Measurements from ENCODE around the gene DISP2.

Gene DISP2

GRCh38 chr15:40425681-40426080 lies 67.7 kb downstream of the DISP2 start (continued):
- TF ChIP-seq ZNF513 (tag by site-specific recombination; IDR thresholded peaks at IDR 0.05) (no peak), ZNF169 (tag by site-specific recombination; IDR thresholded peaks at IDR 0.05) (no peak), ZNF16 (tag by site-specific recombination; IDR thresholded peaks at IDR 0.05; ENCODE audit: low read depth) (no peak), ZNF76 (tag by site-specific recombination; IDR thresholded peaks at IDR 0.05; ENCODE audit: borderline replicate concordance, low read depth) (no peak), ZSCAN18 (tag by site-specific recombination; IDR thresholded peaks at IDR 0.05) (no peak), GLI4 (tag by site-specific recombination; IDR thresholded peaks at IDR 0.05) (no peak), ZNF558 (tag by site-specific recombination; IDR thresholded peaks at IDR 0.05) (no peak)

- CTCF ChIA-PET, result interaction anchor here (0.6 kb wide), 1 partner anchor 163 kb away, joined by 3 read pairs; no protein-coding TSS in a partner anchor
- H3K27ac ChIP-seq (ENCODE audit: extremely low read depth, low read depth, low read length), result no peak overlapping the region
- H3K4me3 ChIP-seq (ENCODE audit: low read depth, low read length), result no peak overlapping the region
- H3K9me3 ChIP-seq (ENCODE audit: control insufficient read depth, insufficient read depth, low read depth, low read length), result no peaks in the 10 kb centered on the region
- POLR2A ChIA-PET, result interaction anchor here (1.3 kb wide), 1 partner anchor 14 kb away, joined by 4 read pairs; the partner anchor contains the start of gene BAHD1
- H3K36me3 ChIP-seq (ENCODE audit: control insufficient read depth in 2 of 2, insufficient read depth in 1 of 2, low read length in 2 of 2), result no peaks in the 10 kb centered on the region; a peak in 1 of 3 replicates
- H3K4me1 ChIP-seq (ENCODE audit: control insufficient read depth, insufficient read depth, low read length), result no peaks in the 10 kb centered on the region
- TF ChIP-seq OVOL3 (tag by site-specific recombination; IDR thresholded peaks at IDR 0.05) (no peak), ZFHX2 (tag by site-specific recombination; conservative IDR thresholded peaks at IDR 0.05) (no peak), ZNF629 (tag by site-specific recombination; IDR thresholded peaks at IDR 0.05) (no peak), ZBTB20 (tag by site-specific recombination; IDR thresholded peaks at IDR 0.05) (no peak), HOXC10 (CRISPR knock-in tag; IDR thresholded peaks at IDR 0.05) (no peak), BCL11A (tag by site-specific recombination; IDR thresholded peaks at IDR 0.05; ENCODE audit: low read depth) (no peak), ZNF214 (tag by site-specific recombination; IDR thresholded peaks at IDR 0.05; ENCODE audit: borderline replicate concordance) (no peak), ZNF174 (tag by site-specific recombination; IDR thresholded peaks at IDR 0.05) (no peak), ZNF24 (tag by site-specific recombination; IDR thresholded peaks at IDR 0.05) (no peak)
Measured at GRCh38 chr15:40427188-40427587, 69.2 kb downstream of the DISP2 start.

GRCh38 chr15:40428185-40428584 lies 70.2 kb downstream of the DISP2 start:
- no peaks in the 10 kb centered on the region; a peak in 1 of 3 replicates for H3K36me3 ChIP-seq (ENCODE audit: control insufficient read depth in 2 of 2, insufficient read depth in 1 of 2, low read length in 2 of 2)
- H3K27ac ChIP-seq (ENCODE audit: extremely low read depth, low read depth, low read length), result no peak overlapping the region
- no peaks in the 10 kb centered on the region for H3K4me1 ChIP-seq (ENCODE audit: control insufficient read depth, insufficient read depth, low read length)
- H3K9me3 ChIP-seq (ENCODE audit: control insufficient read depth, insufficient read depth, low read depth, low read length), result no peaks in the 10 kb centered on the region
- H3K4me3 ChIP-seq (ENCODE audit: low read depth, low read length), result no peak overlapping the region
- ChIA-PET POLR2A (no interaction called here), CTCF (no interaction called here)
- no peak for TF ChIP-seq IKZF3 (tag by site-specific recombination; IDR thresholded peaks at IDR 0.05)
- TF ChIP-seq ZBTB49 (tag by site-specific recombination; IDR thresholded peaks at IDR 0.05; ENCODE audit: low read depth), result no peak

Measured in HEK293 (cell line).